HG03045 (cell line): ENCODE results near the gene UQCRC1.

Experiments used
- ATAC-seq: cut with Tn5 transposase; IDR thresholded peaks from one replicate; pipeline ENCODE4 v1.9.1; 2021; ENCODE audit warnings: mild to moderate bottlenecking, moderate library complexity; ENCODE audit not compliant: unreplicated experiment

Gene UQCRC1

DNA sequence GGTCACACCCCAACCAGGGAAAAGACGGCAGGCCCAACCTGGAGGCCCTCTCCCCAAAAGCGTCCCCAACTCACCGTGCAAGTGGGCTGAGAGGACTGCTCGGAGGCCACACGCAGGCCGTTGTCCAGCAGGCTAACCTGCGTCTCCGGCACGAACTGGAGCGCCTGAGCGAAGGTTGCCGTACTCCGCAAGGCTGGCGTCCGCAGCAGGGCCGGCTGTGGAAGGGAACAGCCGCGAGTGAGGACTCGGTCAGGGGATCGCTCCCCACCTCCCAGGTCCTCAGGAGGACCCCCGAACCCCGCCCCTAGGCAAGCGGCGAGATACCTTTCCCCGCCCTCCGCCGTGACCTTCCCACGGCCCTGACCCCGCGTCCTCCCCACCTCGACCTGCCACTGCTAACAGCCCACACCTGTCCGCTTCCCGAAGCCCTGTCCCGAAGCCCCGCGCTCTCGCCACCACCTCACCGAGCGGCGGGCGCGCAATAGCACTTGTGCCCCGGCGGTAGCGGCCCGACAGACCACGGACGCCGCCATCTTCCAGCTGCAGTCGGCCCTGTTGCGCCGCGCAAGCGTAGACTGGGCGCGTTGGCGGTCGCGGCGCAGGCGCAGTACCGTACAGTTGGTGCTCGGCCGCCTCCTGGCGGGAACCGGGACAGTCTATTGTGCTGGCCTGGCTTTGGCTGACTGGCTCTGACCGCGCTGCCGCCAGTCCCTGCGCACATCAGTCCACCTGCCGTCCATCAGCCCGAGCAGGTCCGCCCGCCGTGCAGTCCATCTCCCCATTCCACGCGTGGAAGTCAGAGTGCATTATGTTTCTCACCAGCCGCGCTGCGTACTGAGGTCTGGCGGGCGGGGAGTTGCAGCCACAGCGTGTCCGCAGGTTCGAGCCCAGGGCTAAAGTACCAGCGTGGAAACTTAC, at the start of gene UQCRC1:
Gene UQCRC1, minus strand, starts transcription at position 559 of the 918 bp plus-strand sequence. Its CDS starts 26 bp downstream, at position 533.
- peak; percentile 98 for ATAC-seq

DNA sequence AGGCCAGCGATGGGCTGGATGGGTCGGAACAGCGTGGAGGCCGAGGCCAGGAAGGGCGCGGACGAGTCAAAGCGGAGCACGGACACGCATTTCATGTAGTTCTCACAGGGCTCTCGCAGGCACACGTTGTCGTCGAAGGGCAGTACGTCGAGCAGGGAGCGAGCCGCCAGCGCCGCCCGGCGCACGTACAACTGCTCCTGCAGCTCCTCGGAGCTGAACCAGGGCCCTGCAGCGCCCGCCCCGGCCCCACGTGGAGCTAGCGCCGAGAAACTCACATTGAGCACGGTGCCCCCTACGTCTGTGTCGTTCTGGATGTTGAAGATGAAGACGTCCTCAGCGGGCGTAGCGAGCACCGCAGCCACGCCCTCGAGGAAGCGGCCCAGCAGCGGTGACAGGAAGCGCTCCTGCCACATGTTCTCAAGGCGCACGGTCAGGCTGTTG, 47.4 kb upstream of the UQCRC1 start:
- ATAC-seq, result no peak

- peak; percentile 66 for ATAC-seq
These were observed 46.8 kb upstream of the UQCRC1 start for GRCh38 chr3:48656061-48656840.

- ATAC-seq, result no peak
These were observed 46.2 kb upstream of the UQCRC1 start for GRCh38 chr3:48655606-48656005.

DNA sequence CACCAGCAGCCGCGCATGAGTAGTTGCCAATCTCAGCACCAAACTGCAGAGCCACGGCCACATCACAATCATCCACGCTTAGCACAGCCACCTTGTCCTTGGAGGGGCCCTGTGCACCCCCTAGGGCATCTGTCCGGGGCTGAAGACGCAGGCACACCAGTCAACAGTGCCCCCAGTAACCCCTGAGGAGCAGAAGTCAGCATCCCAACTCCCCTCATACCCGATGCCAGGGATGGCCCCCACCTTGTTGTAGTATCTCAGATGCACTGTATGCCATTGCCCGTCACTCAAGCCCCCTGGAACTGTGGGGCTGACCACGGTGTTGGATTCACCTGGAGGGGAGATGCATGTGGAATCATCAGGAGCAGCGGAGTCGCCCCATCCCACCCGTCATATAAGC, 45.6 kb upstream of the UQCRC1 start:
- no peak for ATAC-seq

DNA sequence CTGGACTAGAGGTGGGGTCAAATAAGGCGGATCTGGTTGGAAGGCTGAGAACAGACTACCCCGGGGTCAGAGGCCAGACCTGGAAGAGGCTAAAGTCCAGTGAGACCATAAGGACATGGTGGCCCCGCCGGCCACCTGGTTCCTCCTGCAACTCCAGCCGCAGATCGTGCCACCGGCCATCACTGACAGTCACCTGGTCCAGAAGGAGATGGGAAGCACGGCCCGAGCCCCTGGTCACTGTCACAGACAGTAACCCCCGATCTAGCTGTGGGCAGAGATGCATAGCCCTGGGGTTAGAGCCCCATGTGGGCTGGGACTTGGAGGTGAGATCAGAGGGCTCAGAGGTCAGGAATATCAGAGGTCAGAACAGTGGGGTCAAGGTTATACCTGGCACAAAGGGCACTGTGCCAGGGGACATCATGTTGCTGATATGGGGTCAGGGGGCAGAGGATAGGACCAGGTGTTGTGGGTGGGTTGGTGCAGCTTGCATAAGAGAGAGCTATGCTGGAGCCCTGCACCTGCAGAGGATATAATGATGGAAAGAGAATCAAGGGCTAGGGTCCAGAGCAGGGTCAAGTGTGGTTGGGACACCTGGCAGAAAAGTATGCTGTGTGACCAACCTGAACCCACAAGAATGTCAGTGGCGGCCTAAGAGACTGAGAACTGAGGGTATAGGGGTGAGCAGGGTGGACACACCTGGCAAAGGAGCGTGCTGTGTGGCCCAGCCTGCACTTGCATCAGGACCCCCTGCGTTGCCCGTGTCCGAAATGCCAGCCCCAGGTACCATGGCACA, 43.7 kb upstream of the UQCRC1 start:
- ATAC-seq, result no peak

DNA sequence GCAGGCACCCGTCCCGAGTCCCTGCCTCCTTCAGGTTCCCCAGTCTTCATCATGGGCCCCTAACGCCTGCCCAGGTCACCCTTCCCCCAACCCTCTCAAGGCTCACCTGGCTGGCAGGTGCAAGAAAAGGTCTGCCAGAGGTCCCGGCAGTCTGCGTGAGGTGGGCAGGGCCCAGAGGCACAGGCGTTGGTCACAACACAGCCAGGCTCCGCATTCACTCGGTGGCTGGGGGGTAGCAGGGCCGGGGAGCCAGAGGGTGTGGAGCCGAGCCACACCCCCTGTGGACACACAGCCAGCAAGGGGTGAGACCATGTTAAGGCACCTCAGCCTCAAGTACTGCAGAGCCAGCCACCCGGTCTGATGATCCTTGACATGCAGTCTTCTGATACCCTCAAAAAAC, 42.3 kb upstream of the UQCRC1 start:
- no peak for ATAC-seq

- ATAC-seq, result no peak
These were observed 41.3 kb upstream of the UQCRC1 start for GRCh38 chr3:48650723-48651122.

DNA sequence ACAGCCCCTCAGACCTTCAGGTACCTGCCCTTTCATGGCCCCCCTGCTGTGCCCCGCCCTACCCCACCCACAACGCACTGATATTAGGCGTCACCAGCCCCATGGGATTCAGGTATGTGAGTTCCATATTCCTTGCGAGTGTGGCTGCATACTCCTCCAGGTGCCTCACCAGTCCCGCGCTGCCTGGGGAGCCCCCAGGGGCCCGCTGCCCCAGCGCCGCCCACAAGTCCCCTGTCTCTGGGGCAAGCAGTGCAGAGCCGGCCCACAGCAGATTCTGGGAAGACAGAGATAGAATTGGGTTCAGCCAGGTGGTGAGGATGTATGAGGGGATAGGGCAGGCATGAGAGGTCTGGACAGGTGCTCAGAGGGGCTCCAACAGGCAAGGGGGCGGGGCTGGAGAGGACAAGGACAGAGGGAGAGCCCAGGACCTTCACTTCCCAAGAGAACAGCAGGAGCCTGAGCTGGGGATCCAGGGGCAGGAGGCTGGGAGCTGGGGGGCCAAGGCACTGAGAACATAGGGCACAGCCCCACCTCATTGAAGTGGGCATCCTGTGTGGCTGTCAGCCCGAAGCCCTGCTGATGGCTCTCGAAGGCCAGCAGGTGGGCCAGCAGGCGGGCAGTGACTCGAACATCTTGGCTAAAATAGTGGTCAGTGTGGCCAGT, 38.9 kb upstream of the UQCRC1 start:
- ATAC-seq, result no peak

GRCh38 chr3:48647714-48648113, 38.3 kb upstream of the UQCRC1 start:
- ATAC-seq, result no peak

DNA sequence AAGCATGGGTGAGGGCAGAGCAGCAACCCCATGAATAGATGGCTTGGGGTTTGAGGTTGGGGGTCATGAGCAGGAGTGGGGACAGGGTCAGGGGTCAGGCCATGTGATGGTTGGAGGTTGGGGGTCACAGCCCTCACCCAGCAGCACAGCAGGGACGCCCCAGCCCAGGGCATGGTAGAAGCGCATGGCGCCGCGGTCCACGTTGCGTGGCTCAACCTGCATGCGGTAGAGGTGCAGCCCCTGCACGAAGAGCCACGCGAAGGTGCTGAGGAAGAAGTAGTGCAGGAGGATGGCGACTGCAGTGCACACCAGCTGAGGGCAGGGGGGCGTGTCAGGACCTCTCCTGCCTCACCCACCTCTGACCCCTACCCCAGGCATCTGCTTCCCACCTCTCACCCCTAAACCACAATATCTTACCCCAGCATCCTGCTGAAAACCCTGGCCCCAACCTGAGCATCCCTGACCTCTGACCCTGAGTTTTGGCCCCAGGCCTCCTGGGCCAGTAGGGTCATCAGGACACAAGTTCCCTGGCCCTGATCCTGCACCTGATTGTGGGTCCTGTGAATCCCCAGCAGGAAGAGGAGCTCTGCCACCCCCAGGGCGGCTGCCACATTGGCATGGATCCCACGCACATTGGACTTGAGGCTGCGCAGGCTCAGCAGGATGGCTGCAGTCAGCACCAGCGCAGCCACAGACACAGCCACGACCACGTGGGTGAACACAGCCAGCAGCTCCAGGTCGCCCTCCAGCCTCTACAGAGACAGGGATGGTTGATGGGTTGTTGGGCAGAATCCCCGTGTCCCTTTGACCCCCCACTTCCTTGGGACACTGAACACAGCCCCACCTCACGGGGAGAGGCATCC, 35.7 kb upstream of the UQCRC1 start:
- no peak for ATAC-seq

GRCh38 chr3:48642605-48643004, 33.2 kb upstream of the UQCRC1 start:
- no peak for ATAC-seq

DNA sequence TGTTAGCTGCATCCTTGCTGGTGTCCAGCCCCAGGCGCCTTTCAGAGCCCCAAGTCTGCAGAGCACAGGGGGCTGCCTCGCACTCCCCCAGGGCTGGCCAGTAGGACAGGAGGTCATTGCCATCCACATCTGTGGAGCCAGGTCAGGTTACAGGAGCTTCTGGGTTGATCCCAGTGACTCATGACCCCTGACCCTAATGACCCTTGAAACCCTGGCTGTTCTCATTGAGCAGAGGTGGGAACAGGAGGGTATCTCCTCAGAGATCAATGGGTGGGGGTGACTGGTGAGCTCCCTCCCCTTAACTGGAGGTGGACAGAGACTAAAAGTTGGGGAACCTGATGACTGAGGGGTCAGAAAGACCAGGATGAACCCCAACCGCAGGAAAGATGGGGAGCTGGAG, 31.9 kb upstream of the UQCRC1 start:
- ATAC-seq, result no peak

DNA sequence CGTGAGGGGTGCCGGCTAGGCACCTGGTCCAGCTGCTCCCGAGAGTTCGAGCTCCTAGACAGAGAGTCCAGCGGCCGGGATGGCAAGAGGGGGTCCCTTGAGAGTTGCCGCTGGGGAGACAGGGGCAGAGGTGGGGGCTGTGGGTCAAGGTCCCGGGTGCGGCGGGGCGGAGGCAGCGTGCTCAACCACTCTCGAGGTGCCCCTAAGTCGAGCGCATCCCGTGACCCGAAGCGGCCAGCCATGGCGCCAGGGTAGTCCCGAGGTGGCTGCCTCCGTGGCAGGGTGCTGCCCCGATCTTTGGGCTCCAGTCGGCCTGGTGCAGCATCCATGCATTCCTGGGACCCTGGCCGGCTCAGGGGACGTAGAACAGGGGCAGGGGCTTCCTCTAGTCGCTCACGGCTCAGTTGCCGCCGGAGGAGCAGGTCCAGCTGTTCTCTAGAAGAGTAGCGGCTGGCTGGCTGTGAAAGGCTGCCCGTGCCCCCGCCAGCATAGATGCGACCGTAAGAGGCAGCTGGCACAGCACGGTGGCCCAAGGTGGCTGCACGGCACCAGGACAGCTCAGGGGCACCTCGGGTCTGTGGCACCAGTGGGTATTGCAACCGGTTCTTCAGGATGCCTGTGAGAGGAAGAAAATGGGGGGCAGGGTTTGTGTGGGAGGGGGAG, 30.6 kb upstream of the UQCRC1 start:
- ATAC-seq, result no peak

DNA sequence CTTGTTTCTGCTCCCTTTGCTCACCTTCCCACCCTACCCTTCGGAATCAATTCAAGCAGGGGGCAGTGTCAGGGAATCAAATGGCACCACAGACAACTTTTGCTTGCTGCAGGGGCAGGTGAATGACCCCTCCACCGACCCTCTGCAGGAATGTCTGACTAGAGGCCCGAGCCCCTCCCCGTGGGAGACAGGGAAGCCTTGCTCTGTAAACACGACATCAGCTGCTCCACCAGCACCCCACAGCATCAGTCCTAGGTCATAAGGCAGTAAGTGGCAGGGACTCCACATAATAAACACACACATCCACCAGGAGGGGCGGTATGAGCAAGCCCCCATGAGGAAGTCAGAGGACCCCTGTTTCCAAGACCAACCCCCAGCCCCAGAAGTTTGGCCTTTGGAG, 27.9 kb upstream of the UQCRC1 start:
- no peak for ATAC-seq

DNA sequence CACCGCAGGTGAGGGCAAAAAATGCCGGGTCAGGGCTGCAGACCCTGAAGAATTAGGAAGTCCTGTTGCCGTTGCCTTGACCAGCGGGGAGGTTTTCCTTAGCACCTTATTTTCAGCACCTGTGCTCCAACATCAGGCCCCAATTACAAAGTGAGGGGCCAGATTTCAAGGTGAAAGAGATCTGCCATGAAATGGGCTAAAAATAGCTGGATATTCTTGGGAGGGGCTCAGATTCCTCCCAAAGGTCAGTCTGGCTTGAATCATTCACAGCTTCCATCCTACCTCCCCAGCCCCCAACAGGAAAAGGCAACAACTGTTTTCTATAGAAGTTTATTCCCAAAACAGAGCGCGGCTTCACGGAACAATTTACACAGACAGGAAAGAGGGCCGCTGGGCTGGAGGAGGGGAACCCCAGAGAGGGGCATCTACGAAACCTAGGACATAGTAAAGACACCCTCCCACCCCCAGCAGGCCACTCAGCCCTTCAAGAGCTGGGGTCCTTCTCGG, 26.8 kb upstream of the UQCRC1 start:
- ATAC-seq, result no peak

- peak; percentile 90 for ATAC-seq
These were observed 26.0 kb upstream of the UQCRC1 start, which contains the start of gene SLC26A6 for GRCh38 chr3:48635222-48636021. TSS of gene SLC26A6 (minus strand) at chr3:48635461. CDS start at chr3:48635393, 68 bp downstream.

DNA sequence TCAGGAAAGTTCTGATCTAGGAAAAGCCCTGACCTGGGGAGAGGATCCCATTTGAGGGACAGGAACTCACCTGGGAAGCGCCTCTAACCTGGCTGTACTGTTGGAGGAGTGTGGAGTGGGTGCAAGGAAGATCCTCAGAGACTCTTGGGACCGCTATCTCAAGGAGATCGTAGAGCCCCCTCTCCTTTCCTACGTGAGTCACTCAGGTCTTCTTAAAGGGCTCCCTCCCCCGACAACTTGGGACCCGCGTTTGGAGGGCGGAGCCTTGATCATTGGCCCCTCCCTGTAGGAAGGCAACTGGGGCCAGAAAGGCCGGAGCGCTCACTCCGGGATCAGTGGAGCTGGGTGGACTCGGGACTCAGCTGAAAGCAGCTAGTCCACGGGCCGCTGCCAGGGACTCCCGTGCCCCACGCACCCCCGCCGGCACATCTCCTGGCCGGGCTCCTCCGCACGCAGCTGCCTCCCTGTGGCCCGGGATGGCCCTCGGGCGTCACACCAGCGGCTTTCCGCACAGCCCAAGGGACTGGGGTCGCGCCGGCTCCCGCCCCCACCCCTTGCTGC, 25.3 kb upstream of the UQCRC1 start:
- ATAC-seq, result peak; percentile 24
